Ovary (tissue), 3 donors: ENCODE results near the gene FAM107A.

Experiments used
- POLR2A ChIP-seq: fragments of 450-650 bp; IDR thresholded peaks from one replicate; pipeline ENCODE4 v1.6.1; 2017; ENCODE audit warnings: antibody characterized with exemption, mild to moderate bottlenecking, moderate library complexity
- TF ChIP-seq, protein P1 (sequence below), 3 donors: fragments of 450-650 bp in 2 of 3; fragments of 200-600 bp in 1 of 3; IDR thresholded peaks; one replicate each; pipeline versions ENCODE4 v1.5.1 to v1.8.0; 2016 to 2022; ENCODE audit warnings: antibody characterized with exemption in 3 of 3, mild to moderate bottlenecking in 1 of 3
- donor health status: DM: no; HTN: no; CAD: no.

- TF ChIP-seq, protein P1, sequence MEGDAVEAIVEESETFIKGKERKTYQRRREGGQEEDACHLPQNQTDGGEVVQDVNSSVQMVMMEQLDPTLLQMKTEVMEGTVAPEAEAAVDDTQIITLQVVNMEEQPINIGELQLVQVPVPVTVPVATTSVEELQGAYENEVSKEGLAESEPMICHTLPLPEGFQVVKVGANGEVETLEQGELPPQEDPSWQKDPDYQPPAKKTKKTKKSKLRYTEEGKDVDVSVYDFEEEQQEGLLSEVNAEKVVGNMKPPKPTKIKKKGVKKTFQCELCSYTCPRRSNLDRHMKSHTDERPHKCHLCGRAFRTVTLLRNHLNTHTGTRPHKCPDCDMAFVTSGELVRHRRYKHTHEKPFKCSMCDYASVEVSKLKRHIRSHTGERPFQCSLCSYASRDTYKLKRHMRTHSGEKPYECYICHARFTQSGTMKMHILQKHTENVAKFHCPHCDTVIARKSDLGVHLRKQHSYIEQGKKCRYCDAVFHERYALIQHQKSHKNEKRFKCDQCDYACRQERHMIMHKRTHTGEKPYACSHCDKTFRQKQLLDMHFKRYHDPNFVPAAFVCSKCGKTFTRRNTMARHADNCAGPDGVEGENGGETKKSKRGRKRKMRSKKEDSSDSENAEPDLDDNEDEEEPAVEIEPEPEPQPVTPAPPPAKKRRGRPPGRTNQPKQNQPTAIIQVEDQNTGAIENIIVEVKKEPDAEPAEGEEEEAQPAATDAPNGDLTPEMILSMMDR (IDR thresholded peaks at IDR 0.05): no peak
- no peak for TF ChIP-seq POLR2A
These were observed 10.9 kb upstream of the FAM107A start for GRCh38 chr3:58588030-58588614.
